GM21737 (cell line): Measurements from ENCODE around the gene TICRR.

Experiments
- ATAC-seq: cut with Tn5 transposase; IDR thresholded peaks from one replicate; pipeline ENCODE4 v1.9.1; 2021; ENCODE audit warnings: mild to moderate bottlenecking, moderate library complexity; ENCODE audit not compliant: unreplicated experiment

The TICRR gene

GRCh38 chr15:89627256-89627970 lies 52.1 kb downstream of the TICRR start:
- no peak for ATAC-seq

- no peak for ATAC-seq
Observed at GRCh38 chr15:89628301-89628700, 53.0 kb downstream of the TICRR start.

GRCh38 chr15:89628806-89629715 lies 53.8 kb downstream of the TICRR start:
- no peak for ATAC-seq

GRCh38 chr15:89629829-89630228 lies 54.6 kb downstream of the TICRR start:
- no peak for ATAC-seq

GRCh38 chr15:89630260-89630659 lies 55.0 kb downstream of the TICRR start:
- ATAC-seq, result no peak

- no peak for ATAC-seq
Observed at GRCh38 chr15:89630974-89631901, 56.0 kb downstream of the TICRR start.

GRCh38 chr15:89631902-89632264 lies 56.6 kb downstream of the TICRR start:
- ATAC-seq, result no peak

- ATAC-seq, result no peak
Observed at GRCh38 chr15:89632563-89633430, 57.5 kb downstream of the TICRR start.

- ATAC-seq, result no peak
Observed at GRCh38 chr15:89633585-89633984, 58.3 kb downstream of the TICRR start.

- no peak for ATAC-seq
Observed at GRCh38 chr15:89640245-89640644, 65.0 kb downstream of the TICRR start.

- ATAC-seq, result no peak
Observed at GRCh38 chr15:89641053-89641452, 65.8 kb downstream of the TICRR start.

- ATAC-seq, result no peak
Observed at GRCh38 chr15:89642106-89642505, 66.8 kb downstream of the TICRR start.

- ATAC-seq, result no peak
Observed at GRCh38 chr15:89645680-89646079, 70.4 kb downstream of the TICRR start.

- no peak for ATAC-seq
Observed at GRCh38 chr15:89646416-89647141, 71.3 kb downstream of the TICRR start.

GRCh38 chr15:89647191-89647851 lies 72.1 kb downstream of the TICRR start:
- no peak for ATAC-seq

GRCh38 chr15:89648106-89649012 lies 73.1 kb downstream of the TICRR start:
- ATAC-seq, result no peak

- no peak for ATAC-seq
Observed at GRCh38 chr15:89649013-89649625, 73.8 kb downstream of the TICRR start.
